ENCODE results near the gene ACYP2.
A peak's percentile ranks its signal among the peaks of the same experiment; 100 is the strongest.

Gene ACYP2

DNA sequence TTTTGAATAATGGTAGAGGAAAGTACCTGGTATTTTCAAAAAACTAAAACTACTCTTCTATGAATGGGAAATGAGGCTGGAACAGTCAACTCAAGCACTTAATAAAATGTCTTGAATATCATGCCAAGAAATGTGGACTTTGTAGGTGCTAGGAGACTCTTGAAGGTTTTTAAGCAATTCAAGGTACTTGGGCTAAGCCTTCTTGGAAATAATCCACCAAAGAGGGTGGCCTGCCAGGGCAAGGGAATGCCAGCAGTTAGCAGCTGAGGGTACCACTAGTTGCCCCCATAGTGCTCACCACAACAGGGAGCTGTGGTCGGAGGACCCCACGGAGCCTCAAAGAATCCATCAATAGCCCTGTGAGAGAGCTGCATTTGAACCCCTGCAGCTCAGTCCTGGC, 14.6 kb upstream of the ACYP2 start:
- Histone ChIP-seq H3K9me3 (ENCODE audit: insufficient read depth, low read depth, low read length) (no peaks in the 10 kb centered on the region), H3K9me2 (replicated peaks; ENCODE audit: low read depth, low read length) (no peaks in the 10 kb centered on the region), H2AFZ (ENCODE audit: low read length) (no peak overlapping the region), H3F3A (ENCODE audit: low read depth) (no peaks in the 10 kb centered on the region), H3K4me3 (ENCODE audit: low read length, poor library complexity, severe bottlenecking) (no peak overlapping the region), H4K20me1 (ENCODE audit: insufficient read depth, low read length, poor library complexity, severe bottlenecking) (no peaks in the 10 kb centered on the region), H3K79me2 (ENCODE audit: insufficient read depth, low read length) (no peaks in the 10 kb centered on the region), H3K36me3 (ENCODE audit: insufficient read depth, low read length) (no peaks in the 10 kb centered on the region), H3K4me2 (ENCODE audit: low read depth, low read length, poor library complexity, severe bottlenecking) (no peak overlapping the region), H3K4me1 (ENCODE audit: insufficient read depth, low read length, poor library complexity, severe bottlenecking) (peaks cover 3% of the 10 kb centered on the region), H3K9ac (ENCODE audit: low read depth, low read length, poor library complexity, severe bottlenecking) (no peak overlapping the region), H3K27me3 (ENCODE audit: insufficient read depth, low read length, poor library complexity, severe bottlenecking) (no peaks in the 10 kb centered on the region)
- TF ChIP-seq EZH2phosphoT487 (IDR thresholded peaks at IDR 0.05; ENCODE audit: borderline replicate concordance) = no peak
- TF ChIP-seq, protein P1, sequence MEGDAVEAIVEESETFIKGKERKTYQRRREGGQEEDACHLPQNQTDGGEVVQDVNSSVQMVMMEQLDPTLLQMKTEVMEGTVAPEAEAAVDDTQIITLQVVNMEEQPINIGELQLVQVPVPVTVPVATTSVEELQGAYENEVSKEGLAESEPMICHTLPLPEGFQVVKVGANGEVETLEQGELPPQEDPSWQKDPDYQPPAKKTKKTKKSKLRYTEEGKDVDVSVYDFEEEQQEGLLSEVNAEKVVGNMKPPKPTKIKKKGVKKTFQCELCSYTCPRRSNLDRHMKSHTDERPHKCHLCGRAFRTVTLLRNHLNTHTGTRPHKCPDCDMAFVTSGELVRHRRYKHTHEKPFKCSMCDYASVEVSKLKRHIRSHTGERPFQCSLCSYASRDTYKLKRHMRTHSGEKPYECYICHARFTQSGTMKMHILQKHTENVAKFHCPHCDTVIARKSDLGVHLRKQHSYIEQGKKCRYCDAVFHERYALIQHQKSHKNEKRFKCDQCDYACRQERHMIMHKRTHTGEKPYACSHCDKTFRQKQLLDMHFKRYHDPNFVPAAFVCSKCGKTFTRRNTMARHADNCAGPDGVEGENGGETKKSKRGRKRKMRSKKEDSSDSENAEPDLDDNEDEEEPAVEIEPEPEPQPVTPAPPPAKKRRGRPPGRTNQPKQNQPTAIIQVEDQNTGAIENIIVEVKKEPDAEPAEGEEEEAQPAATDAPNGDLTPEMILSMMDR (conservative IDR thresholded peaks at IDR 0.05; ENCODE audit: low read length) = no peak

GRCh38 chr2:54103454-54104314, 11.7 kb upstream of the ACYP2 start:
- no peaks in the 10 kb centered on the region for H3K36me3 ChIP-seq (ENCODE audit: insufficient read depth, low read length)
- H3K9me2 ChIP-seq (replicated peaks; ENCODE audit: low read depth, low read length) = no peaks in the 10 kb centered on the region
- H3K9ac ChIP-seq (ENCODE audit: low read depth, low read length, poor library complexity, severe bottlenecking) = no peak overlapping the region
- H3K9me3 ChIP-seq (ENCODE audit: insufficient read depth, low read depth, low read length) = no peaks in the 10 kb centered on the region
- H2AFZ ChIP-seq (ENCODE audit: low read length) = peak overlapping the region; percentile 48; the same call in 1 of the 2 replicates
- TF ChIP-seq, protein P1 (conservative IDR thresholded peaks at IDR 0.05; ENCODE audit: low read length) = peak; percentile 39; the same call in 1 of the 2 replicates
- no peak for TF ChIP-seq EZH2phosphoT487 (IDR thresholded peaks at IDR 0.05; ENCODE audit: borderline replicate concordance)
- peaks cover 3% of the 10 kb centered on the region for H3K4me1 ChIP-seq (ENCODE audit: insufficient read depth, low read length, poor library complexity, severe bottlenecking)
- H3K4me3 ChIP-seq (ENCODE audit: low read length, poor library complexity, severe bottlenecking) = no peak overlapping the region
- no peaks in the 10 kb centered on the region for H3F3A ChIP-seq (ENCODE audit: low read depth)
- H3K4me2 ChIP-seq (ENCODE audit: low read depth, low read length, poor library complexity, severe bottlenecking) = peak overlapping the region; percentile 42
- H3K27me3 ChIP-seq (ENCODE audit: insufficient read depth, low read length, poor library complexity, severe bottlenecking) = no peaks in the 10 kb centered on the region
- no peaks in the 10 kb centered on the region for H3K79me2 ChIP-seq (ENCODE audit: insufficient read depth, low read length)
- no peaks in the 10 kb centered on the region for H4K20me1 ChIP-seq (ENCODE audit: insufficient read depth, low read length, poor library complexity, severe bottlenecking)

DNA sequence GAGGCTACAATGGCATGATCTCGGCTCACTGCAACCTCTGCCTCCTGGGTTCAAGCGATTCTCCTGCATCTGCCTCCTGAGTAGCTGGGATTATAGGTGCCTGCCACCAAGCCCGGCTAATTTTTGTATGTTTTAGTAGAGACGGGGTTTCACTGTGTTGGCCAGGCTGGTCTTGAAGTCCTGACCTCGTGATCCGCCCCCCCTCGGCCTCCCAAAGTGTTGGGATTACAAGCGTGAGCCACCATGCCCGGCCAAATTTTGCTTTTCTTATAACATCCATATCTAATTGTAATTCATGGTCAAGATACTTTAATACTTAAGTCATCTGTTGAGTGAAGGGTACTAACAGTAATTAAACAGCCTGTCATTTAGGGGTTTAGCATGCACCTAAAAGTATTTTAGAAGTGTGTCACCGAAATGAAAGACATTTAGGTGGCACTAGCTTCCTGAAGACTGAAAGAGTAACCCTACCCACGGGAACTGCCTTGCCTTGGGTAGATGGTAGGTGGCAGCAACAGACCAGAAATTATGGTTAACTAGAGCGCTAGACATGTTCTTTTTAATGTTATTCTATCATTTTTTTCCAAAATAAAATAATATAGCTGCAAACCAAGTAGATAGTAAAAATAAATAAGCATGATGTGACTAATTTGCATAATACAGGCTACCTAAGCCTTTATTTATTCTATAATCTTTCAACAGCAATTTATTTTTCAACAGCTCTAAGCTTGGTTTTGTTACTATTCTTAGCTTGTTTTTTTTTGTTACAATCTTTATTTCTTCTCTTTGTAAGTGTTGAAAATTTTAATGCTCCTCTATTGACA, 8.6 kb upstream of the ACYP2 start:
- H3K36me3 ChIP-seq (ENCODE audit: insufficient read depth, low read length) = no peaks in the 10 kb centered on the region
- H3K79me2 ChIP-seq (ENCODE audit: insufficient read depth, low read length) = no peaks in the 10 kb centered on the region
- no peaks in the 10 kb centered on the region for H3K9me2 ChIP-seq (replicated peaks; ENCODE audit: low read depth, low read length)
- TF ChIP-seq, protein P1 (conservative IDR thresholded peaks at IDR 0.05; ENCODE audit: low read length) = peak; percentile 88
- no peak for TF ChIP-seq EZH2phosphoT487 (IDR thresholded peaks at IDR 0.05; ENCODE audit: borderline replicate concordance)
- H3F3A ChIP-seq (ENCODE audit: low read depth) = no peaks in the 10 kb centered on the region
- peaks cover 3% of the 10 kb centered on the region for H3K4me1 ChIP-seq (ENCODE audit: insufficient read depth, low read length, poor library complexity, severe bottlenecking)
- H3K4me3 ChIP-seq (ENCODE audit: low read length, poor library complexity, severe bottlenecking) = no peak overlapping the region
- peak overlapping the region; percentile 41 for H3K4me2 ChIP-seq (ENCODE audit: low read depth, low read length, poor library complexity, severe bottlenecking)
- H3K9ac ChIP-seq (ENCODE audit: low read depth, low read length, poor library complexity, severe bottlenecking) = peak overlapping the region; percentile 25
- H2AFZ ChIP-seq (ENCODE audit: low read length) = peak overlapping the region; percentile 50; the same call in 1 of the 2 replicates
- no peaks in the 10 kb centered on the region for H3K27me3 ChIP-seq (ENCODE audit: insufficient read depth, low read length, poor library complexity, severe bottlenecking)
- H3K9me3 ChIP-seq (ENCODE audit: insufficient read depth, low read depth, low read length) = no peaks in the 10 kb centered on the region
- H4K20me1 ChIP-seq (ENCODE audit: insufficient read depth, low read length, poor library complexity, severe bottlenecking) = no peaks in the 10 kb centered on the region
